Upper lobe of left lung (tissue), 4 donors: ENCODE data around the gene ANKRD44.

Source experiments
- CTCF ChIP-seq, 6 experiments: fragments of 450-650 bp in 4 of 6; fragments of 200-600 bp in 2 of 6; sonication (generic) in 2 of 6; IDR thresholded peaks; one replicate each; pipeline ENCODE4 v1.5.1; 2016 to 2019; ENCODE audit warnings: antibody characterized with exemption in 6 of 6
- POLR2A ChIP-seq, 4 donors: fragments of 450-650 bp; IDR thresholded peaks; one replicate each; pipeline ENCODE4 v1.5.1; 2016 to 2017; ENCODE audit warnings: antibody characterized with exemption in 4 of 4, mild to moderate bottlenecking in 2 of 4
- POLR2AphosphoS5 ChIP-seq, 2 donors: sonication (generic); formaldehyde crosslinking; IDR thresholded peaks; one replicate each; pipeline ENCODE4 v1.5.1; 2017; ENCODE audit warnings: antibody characterized with exemption in 2 of 2

GRCh38 chr2:196974970-196975369 is 335.6 kb downstream of the ANKRD44 start:
- TF ChIP-seq CTCF (IDR thresholded peaks at IDR 0.05) (no peak), POLR2A (IDR thresholded peaks at IDR 0.05) (no peak), POLR2AphosphoS5 (IDR thresholded peaks at IDR 0.05) (no peak)
